Measurements from ENCODE around the gene SCAMP4. TPM values are rescaled to one million over a fixed set of nuclear protein-coding genes. Genes with fewer than 3 reads are reported as not detected.

Gene SCAMP4
- total RNA-seq, 1 experiment from 2014 or later, result 69.0 TPM

DNA sequence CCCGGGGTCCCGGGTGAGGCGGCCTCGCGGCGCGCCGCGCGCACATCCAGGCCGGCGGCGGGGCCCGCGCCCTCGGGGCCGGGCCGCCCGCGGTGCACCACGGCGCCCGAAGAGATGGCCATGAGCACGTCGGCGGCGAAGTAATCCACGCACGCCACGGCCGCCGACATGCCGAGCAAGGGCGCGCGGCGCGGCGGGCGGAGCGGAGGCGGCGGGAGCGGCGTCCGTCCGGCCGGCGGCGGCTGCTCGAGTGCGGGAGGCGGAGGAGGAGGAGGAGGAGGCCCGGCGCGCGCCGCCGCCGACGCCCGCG, 41.9 kb upstream of the SCAMP4 start, which contains the start of gene KLF16:
Gene KLF16 (minus strand): TSS at position 252 of the 310 bp plus-strand sequence. CDS start 82 bp downstream, at position 170.
- Histone ChIP-seq H3K23me2 (ENCODE audit: insufficient read length, low read depth, low read length, poor library complexity, severe bottlenecking) (peaks cover 14% of the 10 kb centered on the region), H3K4me2 (ENCODE audit: insufficient read depth, insufficient read length, low read length) (peak within 1 kb of the TSS; percentile 84), H3K4me1 (ENCODE audit: insufficient read depth, low read length) (no peaks in the 10 kb centered on the region; the same call in 1 of the 2 replicates), H3K23ac (ENCODE audit: insufficient read length, low read depth, low read length) (no peak within 1 kb of the TSS), H3K56ac (ENCODE audit: insufficient read length, low read depth, low read length) (no peak within 1 kb of the TSS), H4K5ac (ENCODE audit: insufficient read length, low read depth, low read length) (no peak within 1 kb of the TSS), H3K27me3 (ENCODE audit: insufficient read depth, low read length) (no peaks in the 10 kb centered on the region; the same call in 1 of the 2 replicates), H3K79me2 (ENCODE audit: insufficient read depth, low read length) (peaks cover 30% of the 10 kb centered on the region; the same call in 1 of the 2 replicates), H3T11ph (ENCODE audit: low read length) (no peak within 1 kb of the TSS), H2BK15ac (ENCODE audit: low read depth, low read length) (no peak within 1 kb of the TSS), H2BK20ac (ENCODE audit: low read depth, low read length, poor library complexity, severe bottlenecking) (no peak within 1 kb of the TSS), H2AK5ac (ENCODE audit: insufficient read length, low read length) (no peak within 1 kb of the TSS), H3K9me3 (ENCODE audit: control insufficient read depth, low read depth, low read length) (no peaks in the 10 kb centered on the region), H3K9ac (ENCODE audit: extremely low read depth, insufficient read length, low read length) (peak within 1 kb of the TSS; percentile 50), H3K14ac (ENCODE audit: insufficient read depth, low read length) (peak within 1 kb of the TSS; percentile 27; the same call in 1 of the 2 replicates), H4K91ac (ENCODE audit: insufficient read length, low read depth, low read length) (no peak within 1 kb of the TSS), H4K8ac (replicated peaks; ENCODE audit: insufficient read length, low read depth, low read length) (no peak within 1 kb of the TSS), H2BK120ac (ENCODE audit: low read depth, low read length, poor library complexity, severe bottlenecking) (peak within 1 kb of the TSS; percentile 51), H3K4ac (ENCODE audit: low read depth, low read length) (no peak within 1 kb of the TSS; the same call in 1 of the 2 replicates), H3K18ac (ENCODE audit: insufficient read length, low read depth, low read length) (peak within 1 kb of the TSS; percentile 79), H3K27ac (ENCODE audit: insufficient read length, low read depth, low read length) (no peak within 1 kb of the TSS), H4K20me1 (ENCODE audit: control insufficient read depth, insufficient read depth, insufficient read length) (peaks cover 3% of the 10 kb centered on the region), H3K79me1 (ENCODE audit: insufficient read depth, low read depth, low read length, poor library complexity, severe bottlenecking) (peaks cover 5% of the 10 kb centered on the region), H2BK5ac (ENCODE audit: insufficient read length, low read length) (no peak within 1 kb of the TSS), H2AFZ (ENCODE audit: low read length) (no peak within 1 kb of the TSS), H2BK12ac (ENCODE audit: insufficient read length, low read depth, low read length) (no peak within 1 kb of the TSS)
- Mint-ChIP-seq H3K4me1 (peaks cover 24 to 39% of the 10 kb centered on the region in 2 experiments), H3K9me3 (no peaks in the 10 kb centered on the region; a peak in 1 of 5 replicates), H3K27me3 (ENCODE audit: low read depth) (peaks cover 6% of the 10 kb centered on the region), H3K36me3 (ENCODE audit: insufficient read depth in 1 of 3, low read depth in 3 of 3) (no peaks in the 10 kb centered on the region), H3K27ac (peak within 1 kb of the TSS; percentile 80 to 87 (median 85); a peak in 2 of 7 replicates), H3K4me3 (peak within 1 kb of the TSS; percentile 86 to 93)
- TF ChIP-seq, protein P1, sequence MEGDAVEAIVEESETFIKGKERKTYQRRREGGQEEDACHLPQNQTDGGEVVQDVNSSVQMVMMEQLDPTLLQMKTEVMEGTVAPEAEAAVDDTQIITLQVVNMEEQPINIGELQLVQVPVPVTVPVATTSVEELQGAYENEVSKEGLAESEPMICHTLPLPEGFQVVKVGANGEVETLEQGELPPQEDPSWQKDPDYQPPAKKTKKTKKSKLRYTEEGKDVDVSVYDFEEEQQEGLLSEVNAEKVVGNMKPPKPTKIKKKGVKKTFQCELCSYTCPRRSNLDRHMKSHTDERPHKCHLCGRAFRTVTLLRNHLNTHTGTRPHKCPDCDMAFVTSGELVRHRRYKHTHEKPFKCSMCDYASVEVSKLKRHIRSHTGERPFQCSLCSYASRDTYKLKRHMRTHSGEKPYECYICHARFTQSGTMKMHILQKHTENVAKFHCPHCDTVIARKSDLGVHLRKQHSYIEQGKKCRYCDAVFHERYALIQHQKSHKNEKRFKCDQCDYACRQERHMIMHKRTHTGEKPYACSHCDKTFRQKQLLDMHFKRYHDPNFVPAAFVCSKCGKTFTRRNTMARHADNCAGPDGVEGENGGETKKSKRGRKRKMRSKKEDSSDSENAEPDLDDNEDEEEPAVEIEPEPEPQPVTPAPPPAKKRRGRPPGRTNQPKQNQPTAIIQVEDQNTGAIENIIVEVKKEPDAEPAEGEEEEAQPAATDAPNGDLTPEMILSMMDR (conservative IDR thresholded peaks at IDR 0.05), result no peak
- no CpG with 5 or more reads among the region's 63 CpGs for WGBS (ENCODE audit: extremely low coverage, insufficient read length, low lambda C conversion rate)
- DNase-seq, result no peak

Data from H9 (cell line).